ENCODE results near the gene SOS1. TPM values are rescaled to one million over a fixed set of nuclear protein-coding genes. Genes with fewer than 3 reads are reported as not detected.
A peak's percentile ranks its signal among the peaks of the same experiment; 100 is the strongest.

Gene SOS1
- total RNA-seq, 2 donors from 2014 or later, result 13.7 to 67.6 TPM

GRCh38 chr2:39008665-39009064 is 112.2 kb downstream of the SOS1 start:
- no peak for TF ChIP-seq POLR2A (IDR thresholded peaks at IDR 0.05)
- TF ChIP-seq CTCF (IDR thresholded peaks at IDR 0.05), result no peak
- intact Hi-C loops (cut with DNase I), result no loop called here

GRCh38 chr2:39007875-39008504 is 112.9 kb downstream of the SOS1 start:
- TF ChIP-seq POLR2A (IDR thresholded peaks at IDR 0.05) (no peak), CTCF (IDR thresholded peaks at IDR 0.05) (no peak)
- intact Hi-C loops (cut with DNase I), result no loop called here
- Histone ChIP-seq H3K27me3 (no peaks in the 10 kb centered on the region), H3K4me3 (no peak overlapping the region), H3K4me1 (no peaks in the 10 kb centered on the region), H3K27ac (no peak overlapping the region), H3K9me3 (no peaks in the 10 kb centered on the region), H3K36me3 (replicated peaks in 1 of 2; ENCODE audit: insufficient read depth in 1 of 2, low read depth in 2 of 2) (peaks cover 0 to 13% of the 10 kb centered on the region in 2 donors)
- WGBS, 2 donors, result 67 to 75% methylated on average over 3 to 5 of the region's 5 CpGs
- DNase-seq, result no peak
- no peak for ATAC-seq

More at GRCh38 chr2:39008665-39009064, 112.2 kb downstream of the SOS1 start:
- peaks cover 0 to 16% of the 10 kb centered on the region in 2 donors for H3K36me3 ChIP-seq (replicated peaks in 1 of 2; ENCODE audit: insufficient read depth in 1 of 2, low read depth in 2 of 2)
- WGBS, 2 donors, result 90 to 95% methylated on average over 1 of the region's 1 CpG
- no peak overlapping the region for H3K27ac ChIP-seq
- H3K4me1 ChIP-seq, result no peaks in the 10 kb centered on the region
- DNase-seq (no peak), ATAC-seq (no peak)
- H3K9me3 ChIP-seq, result no peaks in the 10 kb centered on the region
- no peak overlapping the region for H3K4me3 ChIP-seq
- no peaks in the 10 kb centered on the region for H3K27me3 ChIP-seq

GRCh38 chr2:39000552-39000951 is 120.3 kb downstream of the SOS1 start:
- H3K4me3 ChIP-seq, result no peak overlapping the region
- no peaks in the 10 kb centered on the region for H3K4me1 ChIP-seq
- DNase-seq, result no peak
- H3K27ac ChIP-seq, result no peak overlapping the region
- WGBS, 2 donors, result 74 to 87% methylated on average over 2 of the region's 2 CpGs
- no peaks in the 10 kb centered on the region for H3K27me3 ChIP-seq
- no peak for ATAC-seq
- peaks cover 0 to 7% of the 10 kb centered on the region in 2 donors for H3K36me3 ChIP-seq (replicated peaks in 1 of 2; ENCODE audit: insufficient read depth in 1 of 2, low read depth in 2 of 2)
- intact Hi-C loops (cut with DNase I), result no loop called here
- TF ChIP-seq POLR2A (IDR thresholded peaks at IDR 0.05) (no peak), CTCF (IDR thresholded peaks at IDR 0.05) (no peak)
- H3K9me3 ChIP-seq, result no peaks in the 10 kb centered on the region

- intact Hi-C loops (cut with DNase I), result no loop called here
- DNase-seq (peak in 1 of 4 donors; percentile 37), ATAC-seq (no peak)
- TF ChIP-seq POLR2A (IDR thresholded peaks at IDR 0.05), result no peak
- no peak for TF ChIP-seq CTCF (IDR thresholded peaks at IDR 0.05)
- Histone ChIP-seq H3K9me3 (no peaks in the 10 kb centered on the region), H3K36me3 (replicated peaks in 1 of 2; ENCODE audit: insufficient read depth in 1 of 2, low read depth in 2 of 2) (peaks cover 0 to 8% of the 10 kb centered on the region in 2 donors), H3K27me3 (no peaks in the 10 kb centered on the region), H3K4me1 (no peaks in the 10 kb centered on the region), H3K27ac (no peak overlapping the region), H3K4me3 (no peak overlapping the region)
- 67 to 72% methylated on average over 4 of the region's 4 CpGs for WGBS, 2 donors
Observed at GRCh38 chr2:38997781-38998180, 123.1 kb downstream of the SOS1 start.

- H3K36me3 ChIP-seq (replicated peaks in 1 of 2; ENCODE audit: insufficient read depth in 1 of 2, low read depth in 2 of 2), result peaks cover 0 to 2% of the 10 kb centered on the region in 2 donors
Observed at GRCh38 chr2:38991899-38992298, 129.0 kb downstream of the SOS1 start.

More at GRCh38 chr2:38991899-38992298, 129.0 kb downstream of the SOS1 start:
- WGBS, 2 donors, result 70 to 71% methylated on average over 2 of the region's 2 CpGs
- DNase-seq (no peak), ATAC-seq (no peak)
- H3K4me1 ChIP-seq, result no peaks in the 10 kb centered on the region
- no peaks in the 10 kb centered on the region for H3K27me3 ChIP-seq
- no peak overlapping the region for H3K27ac ChIP-seq
- no peak for TF ChIP-seq CTCF (IDR thresholded peaks at IDR 0.05)
- no peak for TF ChIP-seq POLR2A (IDR thresholded peaks at IDR 0.05)
- H3K9me3 ChIP-seq, result no peaks in the 10 kb centered on the region
- intact Hi-C loops (cut with DNase I), result no loop called here
- no peak overlapping the region for H3K4me3 ChIP-seq
